GM18951 (cell line): Measurements from ENCODE around the gene SMAD3.

Experiments
- POLR2A ChIP-seq: IDR thresholded peaks from 4 replicates; pipeline ENCODE4 v1.6.1; 2011; ENCODE audit warnings: mild to moderate bottlenecking; ENCODE audit not compliant: insufficient read length, insufficient read depth; ENCODE audit errors: extremely low read depth
- in situ Hi-C: fragments of 300-500 bp; cut with MboI; formaldehyde crosslinking; loops from one replicate; pipeline ENCODE4 v1.12.0; 2022; ENCODE audit warnings: low sequenced_read_pairs, mixed read lengths, inconsistent platforms; ENCODE audit not compliant: unreplicated experiment

Gene SMAD3

GRCh38 chr15:67193223-67193990 lies 128.0 kb downstream of the SMAD3 start:
- TF ChIP-seq POLR2A: no peak
- in situ Hi-C loops: no loop called here

GRCh38 chr15:67194171-67195114 lies 129.0 kb downstream of the SMAD3 start:
- in situ Hi-C loops: no loop called here
- TF ChIP-seq POLR2A: no peak

DNA sequence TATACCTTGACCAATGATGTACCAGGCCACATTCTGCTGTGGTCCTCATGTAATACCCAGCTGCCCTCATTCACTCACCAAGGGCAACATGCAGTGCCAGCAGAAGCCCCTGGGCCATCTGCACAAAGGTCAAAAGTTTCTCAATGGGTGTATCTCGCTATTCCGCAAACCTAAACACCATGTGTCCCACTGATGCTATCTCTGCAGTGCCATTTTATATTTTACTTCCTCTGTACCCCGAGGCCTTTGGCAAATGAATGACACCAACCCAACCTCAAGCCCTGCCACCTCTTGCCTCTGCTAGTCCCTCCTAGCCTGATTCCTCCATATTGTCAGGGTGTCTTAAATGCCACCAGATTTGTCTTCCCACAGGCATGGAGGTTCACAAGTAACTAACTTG lies 129.9 kb downstream of the SMAD3 start:
- in situ Hi-C loops: no loop called here
- TF ChIP-seq POLR2A: no peak

DNA sequence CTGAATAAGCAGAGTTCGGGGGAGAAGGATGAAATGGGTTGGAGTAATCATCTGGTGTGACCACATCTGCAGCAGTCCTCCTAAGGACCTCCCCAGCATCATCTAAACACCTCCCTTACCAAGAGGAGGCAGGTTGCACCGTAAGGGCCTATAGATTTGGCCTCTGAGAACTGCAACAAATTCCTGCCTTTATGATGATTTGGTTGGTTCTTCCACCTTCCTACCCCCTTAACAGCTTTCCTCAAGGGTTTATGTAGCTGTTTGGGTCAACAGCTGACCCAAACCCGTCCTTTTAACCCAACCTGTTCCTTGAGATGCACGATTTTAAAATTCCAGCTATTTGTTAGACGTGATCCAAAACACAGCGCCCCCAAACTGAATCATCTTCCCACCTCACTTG lies 130.8 kb downstream of the SMAD3 start:
- no peak for TF ChIP-seq POLR2A
- in situ Hi-C loops: no loop called here

DNA sequence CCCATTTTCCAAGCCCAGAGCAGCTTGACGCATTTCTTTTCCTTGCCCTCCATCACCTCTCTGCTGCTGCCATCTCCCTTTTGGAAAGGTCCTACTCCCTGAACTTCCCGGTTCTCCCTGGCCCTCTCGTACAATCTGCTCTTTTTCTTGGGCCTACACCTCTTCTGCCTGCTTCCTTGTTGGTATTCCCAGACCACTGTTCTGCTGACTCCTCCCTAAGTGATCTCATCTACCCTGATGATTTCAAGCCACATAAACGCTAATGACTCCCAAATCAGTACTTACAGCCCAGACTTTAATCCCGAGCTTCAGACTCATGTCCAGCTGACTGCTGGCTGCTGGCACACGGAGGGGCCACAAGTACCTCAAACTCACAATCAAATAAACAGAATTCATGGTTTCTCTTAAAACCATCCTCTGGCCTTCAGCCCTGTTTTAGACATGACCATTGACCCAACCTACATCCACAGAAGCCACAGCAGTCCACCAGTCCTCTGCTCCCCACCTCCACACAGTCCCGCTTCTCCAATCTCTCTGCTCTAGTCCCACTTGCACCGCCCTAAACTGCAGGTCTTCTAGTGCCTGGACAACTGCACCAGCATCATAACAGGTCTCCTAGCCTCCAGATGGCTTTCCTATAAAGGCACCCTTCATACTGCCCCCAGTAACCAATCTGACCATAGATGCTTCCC lies 131.4 kb downstream of the SMAD3 start:
- in situ Hi-C loops: no loop called here
- TF ChIP-seq POLR2A: no peak

DNA sequence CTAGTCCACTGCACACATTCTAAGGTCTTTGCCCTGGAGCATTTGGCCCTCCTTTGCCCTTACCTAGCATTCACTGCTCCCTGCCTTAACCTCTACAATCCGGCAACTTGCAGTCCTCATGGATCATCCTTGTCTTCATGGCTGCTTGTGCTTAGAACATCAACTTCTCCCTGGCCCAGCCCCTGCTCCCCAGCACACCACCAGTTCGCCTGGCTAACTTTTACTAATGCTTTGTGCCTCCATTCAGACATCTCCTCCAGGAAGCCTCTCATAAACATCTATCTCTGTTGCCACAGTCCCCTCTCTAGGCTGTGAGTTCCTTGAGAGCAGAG lies 131.9 kb downstream of the SMAD3 start:
- in situ Hi-C loops: no loop called here
- no peak for TF ChIP-seq POLR2A

GRCh38 chr15:67198157-67198754 lies 132.9 kb downstream of the SMAD3 start:
- in situ Hi-C loops: no loop called here
- no peak for TF ChIP-seq POLR2A

DNA sequence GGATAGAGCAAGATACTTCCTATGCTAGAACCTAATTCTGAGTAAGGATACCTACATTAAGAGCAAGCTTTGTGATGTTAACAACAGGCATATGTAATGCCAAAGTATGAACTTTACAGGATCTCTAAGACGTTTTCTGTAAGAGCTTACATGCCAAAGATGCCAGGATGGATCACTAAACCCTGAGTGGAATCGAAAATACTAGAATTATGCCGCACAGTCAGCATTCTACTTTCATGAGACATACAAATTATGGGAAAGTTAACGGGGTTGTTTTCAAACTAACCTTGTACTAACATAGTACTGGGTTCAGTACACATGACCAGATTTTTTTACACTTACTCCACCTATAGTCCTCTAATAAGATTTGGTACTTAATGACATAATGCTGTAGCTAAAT lies 134.0 kb downstream of the SMAD3 start:
- in situ Hi-C loops: no loop called here
- TF ChIP-seq POLR2A: no peak

DNA sequence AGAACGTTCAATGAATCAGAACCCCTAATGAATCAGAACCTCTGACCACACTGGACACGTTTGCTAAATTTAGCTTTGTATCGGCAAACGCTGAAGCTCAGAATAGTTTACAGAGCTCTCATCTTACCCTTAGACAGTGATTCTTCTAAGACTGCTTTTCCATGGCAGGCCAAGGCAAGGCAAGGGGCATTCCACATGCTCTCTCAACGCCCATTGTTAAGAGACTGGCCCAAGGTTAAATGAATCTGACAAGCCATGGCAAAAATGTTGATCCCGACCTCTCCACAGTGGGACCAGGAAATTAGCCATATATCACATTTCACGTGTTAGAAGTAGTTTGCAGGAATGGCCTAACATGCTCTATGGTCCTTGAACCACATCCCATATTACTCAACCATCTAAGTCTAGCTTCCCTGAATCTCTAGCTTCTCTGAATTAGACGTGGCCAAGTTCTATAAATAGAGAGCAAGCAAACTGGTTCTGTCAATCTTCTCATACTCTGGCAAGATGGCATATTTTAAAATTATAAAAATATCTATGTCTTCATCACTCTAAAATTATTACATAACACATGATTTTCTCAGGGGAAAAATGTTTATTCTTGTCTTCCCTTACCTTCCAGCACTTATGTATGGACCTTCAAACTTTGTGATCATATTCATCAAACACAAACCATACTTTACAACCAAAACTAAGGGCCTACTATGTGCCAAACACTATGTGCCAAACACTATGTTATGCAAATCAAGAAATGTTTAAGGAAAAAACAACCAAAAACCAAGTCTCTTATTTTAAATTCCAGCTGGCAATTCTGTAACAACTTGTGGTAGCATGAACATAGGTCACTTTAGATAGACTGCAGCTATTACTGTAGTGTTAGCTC lies 134.7 kb downstream of the SMAD3 start:
- in situ Hi-C loops: no loop called here
- TF ChIP-seq POLR2A: no peak

DNA sequence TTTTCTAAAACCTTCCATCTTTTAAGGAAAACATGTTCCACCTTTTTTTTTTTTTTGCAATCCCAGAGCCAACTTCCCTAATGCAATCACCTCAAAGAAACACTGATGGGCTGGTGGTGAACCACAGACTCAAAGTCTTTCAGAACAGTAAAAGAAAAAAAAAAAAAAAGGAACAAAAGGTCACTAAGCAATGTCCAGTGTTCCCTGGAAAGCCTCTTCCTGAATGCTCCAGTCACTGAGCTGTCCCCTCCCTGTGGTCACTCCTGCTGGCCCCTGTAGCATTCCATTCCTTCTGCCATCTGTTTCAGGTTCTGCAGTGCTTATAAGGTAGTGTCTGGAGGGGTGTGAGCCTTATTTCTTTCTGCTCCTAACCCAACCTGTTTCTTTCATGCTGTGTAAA lies 135.7 kb downstream of the SMAD3 start:
- in situ Hi-C loops: no loop called here
- TF ChIP-seq POLR2A: no peak

- no peak for TF ChIP-seq POLR2A
- in situ Hi-C loops: no loop called here
Measured at GRCh38 chr15:67202091-67202490, 136.7 kb downstream of the SMAD3 start.

- no peak for TF ChIP-seq POLR2A
- in situ Hi-C loops: no loop called here
Measured at GRCh38 chr15:67202991-67203390, 137.6 kb downstream of the SMAD3 start.
